K562 (cell line): Measurements from ENCODE around the gene TAF12. TPM values are rescaled to one million over a fixed set of nuclear protein-coding genes. Genes with fewer than 3 reads are reported as not detected.

ENCODE experiments used
- BDP1 ChIP-seq: IDR thresholded peaks from 3 replicates; pipeline ENCODE4 v1.6.1; 2011; ENCODE audit not compliant: insufficient read length, insufficient read depth
- CREB3 ChIP-seq: fragments of 450-650 bp; conservative IDR thresholded peaks from 2 replicates; pipeline ENCODE4 v1.6.1; 2016; ENCODE audit warnings: missing genetic modification characterization, low read depth, mild to moderate bottlenecking, missing compliant biosample characterization, moderate library complexity
- FOXJ3 ChIP-seq: sonication (generic); formaldehyde crosslinking; IDR thresholded peaks from 2 replicates; pipeline ENCODE4 v1.4.0; 2020; ENCODE audit warnings: mild to moderate bottlenecking, missing genetic modification reagents
- HEY1 ChIP-seq: fragments of 250-450 bp; sonication (Bioruptor Pico); IDR thresholded peaks from 2 replicates; pipeline ENCODE4 v1.5.0; 2020; ENCODE audit warnings: mild to moderate bottlenecking, moderate library complexity, borderline replicate concordance
- HNRNPUL1 ChIP-seq: fragments of 200-400 bp; formaldehyde crosslinking; IDR thresholded peaks from 2 replicates; pipeline ENCODE4 v1.6.1; 2017; ENCODE audit warnings: low read length
- NELFE ChIP-seq: IDR thresholded peaks from 2 replicates; pipeline ENCODE4 v1.6.1; 2011; ENCODE audit warnings: mild to moderate bottlenecking; ENCODE audit not compliant: insufficient read depth, insufficient read length
- NR2C1 ChIP-seq, 2 experiments: fragments of 450-650 bp; IDR thresholded peaks; 2 replicates each; pipeline ENCODE4 v1.6.1; 2017; ENCODE audit warnings: mild to moderate bottlenecking in 2 of 2, antibody characterized with exemption in 1 of 2, inconsistent platforms in 1 of 2, missing compliant biosample characterization in 1 of 2, missing genetic modification characterization in 1 of 2
- PHF21A ChIP-seq: fragments of 450-650 bp; IDR thresholded peaks from 2 replicates; pipeline ENCODE4 v1.6.1; 2017; ENCODE audit warnings: low read depth, borderline replicate concordance
- POLR2A ChIP-seq: fragments of 450-650 bp; conservative IDR thresholded peaks from 2 replicates; pipeline ENCODE4 v1.6.1; 2016
- POLR2AphosphoS5 ChIP-seq: IDR thresholded peaks from 2 replicates; pipeline ENCODE4 v1.6.1; 2011; ENCODE audit warnings: mild to moderate bottlenecking, low read depth, low read length, moderate library complexity; ENCODE audit not compliant: control insufficient read depth, insufficient read depth
- POLR2H ChIP-seq: IDR thresholded peaks from 2 replicates; pipeline ENCODE4 v1.6.1; 2016; ENCODE audit warnings: missing genetic modification characterization, low read depth, mild to moderate bottlenecking, control low read depth, missing compliant biosample characterization, moderate library complexity
- PTRF ChIP-seq: fragments of 450-650 bp; IDR thresholded peaks from 2 replicates; pipeline ENCODE4 v1.6.1; 2016; ENCODE audit warnings: mild to moderate bottlenecking, missing genetic modification characterization, missing compliant biosample characterization
- SAP30 ChIP-seq: fragments of 200-600 bp; sonication (generic); IDR thresholded peaks from 2 replicates; pipeline ENCODE4 v1.6.1; 2012; ENCODE audit warnings: borderline replicate concordance, low read depth, mild to moderate bottlenecking, moderate library complexity, low read length, control low read depth, inconsistent platforms; ENCODE audit not compliant: insufficient read depth, poor library complexity, severe bottlenecking
- SP2 ChIP-seq: IDR thresholded peaks from 2 replicates; pipeline ENCODE4 v1.6.1; 2011; ENCODE audit warnings: mild to moderate bottlenecking, low read depth, low read length, moderate library complexity; ENCODE audit not compliant: poor library complexity, severe bottlenecking; ENCODE audit errors: extremely low read depth
- SRF ChIP-seq, 2 experiments: fragments of 250-450, 450-650 bp in 1 of 2; sonication (Bioruptor Pico) in 1 of 2; sonication (generic) in 1 of 2; formaldehyde crosslinking; IDR thresholded peaks; 2 replicates each; pipeline versions ENCODE4 v1.5.0 to v1.5.1; 2020 to 2022; ENCODE audit warnings: mild to moderate bottlenecking in 1 of 2, missing genetic modification reagents in 1 of 2
- TEAD1 ChIP-seq, 2 experiments: fragments of 450-650 bp in 1 of 2; sonication (generic) in 1 of 2; formaldehyde crosslinking; IDR thresholded peaks; 2 replicates each; pipeline versions ENCODE4 v1.4.0 to v1.8.0; 2020 to 2022; ENCODE audit warnings: mild to moderate bottlenecking in 2 of 2, missing genetic modification reagents in 1 of 2
- ZBED1 ChIP-seq: IDR thresholded peaks from 2 replicates; pipeline ENCODE4 v1.6.1; 2014
- ZNF197 ChIP-seq: fragments of 200-800 bp; sonication (Bioruptor generic); IDR thresholded peaks from 2 replicates; pipeline ENCODE4 v1.6.1; 2016; ENCODE audit warnings: low read depth, missing genetic modification characterization, missing compliant biosample characterization
- ZNF224 ChIP-seq: sonication (generic); formaldehyde crosslinking; IDR thresholded peaks from 2 replicates; pipeline ENCODE4 v1.8.0; 2022; ENCODE audit warnings: mild to moderate bottlenecking, missing genetic modification reagents
- polyA plus RNA-seq, 8 experiments: library from polyadenylated mRNA; depleted of rRNA in 4 of 8; stranded (reverse) in 5 of 8; unstranded in 3 of 8; fragments of >200 nt; fragmentation: Nextera tagmentation in 2 of 8; fragmentation: Illumina TruSeq in 1 of 8; extraction: Ambion mirVana in 2 of 8; extraction: Trizol in 1 of 8; gene quantifications; 2 replicates each; pipeline versions ENCODE4 v1.2.1 to v1.2.3, GENCODE V29; 2011 to 2014; ENCODE audit warnings: inconsistent platforms in 1 of 8, missing spikeins in 1 of 8
- total RNA-seq, 7 experiments: library from RNA; depleted of rRNA in 6 of 7; stranded (reverse); fragments of >200 nt in 6 of 7; fragmentation: Illumina TruSeq in 2 of 7; extraction: Trizol in 2 of 7; gene quantifications; 2 replicates each; pipeline versions ENCODE4 v1.2.1 to v1.2.3, GENCODE V29; 2011 to 2021; ENCODE audit warnings: low replicate concordance in 1 of 7
- TF ChIP-seq, protein P1 (sequence below): fragments of 250-450 bp; sonication (Bioruptor Pico); IDR thresholded peaks from 2 replicates; pipeline ENCODE4 v1.4.0; 2020; ENCODE audit warnings: borderline replicate concordance

TAF12 gene
- total and polyA plus RNA-seq, 9 of the 15 experiments (the other 6 are each of a cell fraction or from before 2014, with no cell fraction given): 31.6 to 89.0 (median 50.5) TPM

GRCh38 chr1:28580722-28581530 lies 61.9 kb downstream of the TAF12 start (continued):
- TF ChIP-seq CREB3 (tag): no peak
- TF ChIP-seq PTRF (tag): no peak
- no peak for TF ChIP-seq FOXJ3 (CRISPR knock-in tag)
- TF ChIP-seq HEY1 (CRISPR knock-in tag): no peak
- TF ChIP-seq PHF21A: no peak
- no peak for TF ChIP-seq NELFE
- peak in 1 of 2 experiments; percentile 7; a peak in 1 of 4 replicates for TF ChIP-seq SRF (CRISPR knock-in tag; IDR thresholded peaks at IDR 0.05)
- no peak for TF ChIP-seq ZBED1
- peak; percentile 56 to 80; a peak in 3 of 4 replicates for TF ChIP-seq TEAD1 (CRISPR knock-in tag; IDR thresholded peaks at IDR 0.05)
- no peak; the same call in 1 of the 2 replicates for TF ChIP-seq HNRNPUL1
- TF ChIP-seq POLR2AphosphoS5: no peak
- no peak for TF ChIP-seq ZNF197
- no peak for TF ChIP-seq ZNF224 (CRISPR knock-in tag)
- TF ChIP-seq, protein P1, sequence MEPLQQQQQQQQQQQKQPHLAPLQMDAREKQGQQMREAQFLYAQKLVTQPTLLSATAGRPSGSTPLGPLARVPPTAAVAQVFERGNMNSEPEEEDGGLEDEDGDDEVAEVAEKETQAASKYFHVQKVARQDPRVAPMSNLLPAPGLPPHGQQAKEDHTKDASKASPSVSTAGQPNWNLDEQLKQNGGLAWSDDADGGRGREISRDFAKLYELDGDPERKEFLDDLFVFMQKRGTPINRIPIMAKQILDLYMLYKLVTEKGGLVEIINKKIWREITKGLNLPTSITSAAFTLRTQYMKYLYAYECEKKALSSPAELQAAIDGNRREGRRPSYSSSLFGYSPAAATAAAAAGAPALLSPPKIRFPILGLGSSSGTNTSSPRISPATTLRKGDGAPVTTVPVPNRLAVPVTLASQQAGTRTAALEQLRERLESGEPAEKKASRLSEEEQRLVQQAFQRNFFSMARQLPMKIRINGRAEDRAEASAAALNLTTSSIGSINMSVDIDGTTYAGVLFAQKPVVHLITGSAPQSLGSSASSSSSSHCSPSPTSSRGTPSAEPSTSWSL (CRISPR knock-in tag): no peak
- TF ChIP-seq POLR2A: no peak
- no peak for TF ChIP-seq SP2
- TF ChIP-seq NR2C1 (IDR thresholded peaks at IDR 0.05): no peak
- no peak for TF ChIP-seq NR2C1 (tag; IDR thresholded peaks at IDR 0.05)
- TF ChIP-seq SAP30: no peak
- no peak for TF ChIP-seq POLR2H (tag)
- no peak for TF ChIP-seq BDP1
